ENCODE measurements around the gene WDFY2.

DNA sequence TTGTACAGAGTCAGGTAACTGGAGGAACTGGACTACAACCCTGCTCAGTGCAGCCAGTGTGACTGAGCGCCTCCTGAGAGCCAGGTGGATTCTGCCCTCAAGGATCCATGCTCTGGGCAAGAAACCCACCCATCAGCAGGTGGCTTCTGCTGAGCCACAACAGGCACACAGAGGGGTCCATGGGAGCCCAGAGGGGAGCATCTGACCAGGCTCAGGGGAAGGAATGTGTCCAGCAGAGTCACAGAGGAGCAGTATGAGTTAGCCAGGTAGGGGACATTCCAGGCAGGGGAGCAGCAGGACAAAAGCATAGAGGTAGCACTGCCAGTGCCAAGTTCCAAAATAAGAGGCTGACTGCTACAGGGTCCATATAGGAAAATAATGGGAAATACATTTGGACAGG lies 199.8 kb downstream of the WDFY2 start:
- TF ChIP-seq, protein P1, sequence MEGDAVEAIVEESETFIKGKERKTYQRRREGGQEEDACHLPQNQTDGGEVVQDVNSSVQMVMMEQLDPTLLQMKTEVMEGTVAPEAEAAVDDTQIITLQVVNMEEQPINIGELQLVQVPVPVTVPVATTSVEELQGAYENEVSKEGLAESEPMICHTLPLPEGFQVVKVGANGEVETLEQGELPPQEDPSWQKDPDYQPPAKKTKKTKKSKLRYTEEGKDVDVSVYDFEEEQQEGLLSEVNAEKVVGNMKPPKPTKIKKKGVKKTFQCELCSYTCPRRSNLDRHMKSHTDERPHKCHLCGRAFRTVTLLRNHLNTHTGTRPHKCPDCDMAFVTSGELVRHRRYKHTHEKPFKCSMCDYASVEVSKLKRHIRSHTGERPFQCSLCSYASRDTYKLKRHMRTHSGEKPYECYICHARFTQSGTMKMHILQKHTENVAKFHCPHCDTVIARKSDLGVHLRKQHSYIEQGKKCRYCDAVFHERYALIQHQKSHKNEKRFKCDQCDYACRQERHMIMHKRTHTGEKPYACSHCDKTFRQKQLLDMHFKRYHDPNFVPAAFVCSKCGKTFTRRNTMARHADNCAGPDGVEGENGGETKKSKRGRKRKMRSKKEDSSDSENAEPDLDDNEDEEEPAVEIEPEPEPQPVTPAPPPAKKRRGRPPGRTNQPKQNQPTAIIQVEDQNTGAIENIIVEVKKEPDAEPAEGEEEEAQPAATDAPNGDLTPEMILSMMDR (conservative IDR thresholded peaks at IDR 0.05), result no peak
- no peak for TF ChIP-seq EZH2 (IDR thresholded peaks at IDR 0.05; ENCODE audit: low read depth)

All from PC-9 (cell line).